Measurements from ENCODE around the gene TSC22D4.
"Not testable (repeated sequence)": the region's sequence is repeated elsewhere in the genome, so short reads cannot be mapped to it uniquely, and the experiment has no call there.

Gene TSC22D4

GRCh38 chr7:100478958-100479660 lies at the start of gene TSC22D4:
Gene TSC22D4, minus strand, starts transcription at chr7:100479214. Its CDS starts 1,176 bp downstream, at chr7:100478038.
- peak; percentile 89 for DNase-seq

- DNase-seq, result not testable (repeated sequence)
These were observed 49.3 kb upstream of the TSC22D4 start for GRCh38 chr7:100528108-100528866.

GRCh38 chr7:100523192-100523591 lies 44.2 kb upstream of the TSC22D4 start:
- DNase-seq, result not testable (repeated sequence)

GRCh38 chr7:100521909-100522593 lies 43.0 kb upstream of the TSC22D4 start:
- not testable (repeated sequence) for DNase-seq

DNA sequence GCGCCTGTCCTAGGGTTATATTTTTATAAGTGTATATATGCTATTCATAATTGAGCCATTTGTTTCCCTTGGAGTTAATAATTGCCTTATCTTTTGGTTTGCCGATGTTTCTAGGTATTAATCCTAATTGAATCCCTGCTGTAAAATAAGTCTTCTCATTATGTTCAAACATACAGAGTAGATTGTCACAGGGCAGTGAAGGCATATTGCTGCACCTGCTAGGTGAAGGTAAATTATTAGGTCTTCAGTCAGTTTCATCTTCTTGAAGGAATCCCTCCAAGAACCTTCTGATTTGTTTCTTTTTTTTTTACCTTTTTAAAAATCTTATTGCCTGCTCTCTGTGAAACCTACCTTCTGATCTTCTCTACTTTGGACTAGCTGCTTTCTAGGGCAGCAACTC lies 42.1 kb upstream of the TSC22D4 start:
- DNase-seq, result no peak

DNA sequence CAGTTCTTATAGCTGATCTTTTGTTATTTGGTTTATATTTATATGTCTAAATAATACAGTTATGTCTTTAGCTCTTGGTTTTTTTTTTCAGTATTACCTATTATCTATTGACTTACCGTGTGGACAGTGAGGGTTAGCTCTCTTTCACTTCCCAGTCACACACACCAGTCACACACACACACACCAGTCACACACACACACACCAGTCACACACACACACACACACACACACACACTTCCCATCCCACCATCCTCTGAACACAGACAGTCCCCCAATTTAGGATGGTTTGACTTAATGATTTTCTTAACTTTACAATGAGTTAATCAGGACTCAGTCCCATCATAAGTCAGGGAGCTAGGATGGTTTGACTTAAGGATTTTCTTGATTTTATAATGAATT lies 41.1 kb upstream of the TSC22D4 start:
- DNase-seq, result no peak

GRCh38 chr7:100519580-100519979 lies 40.6 kb upstream of the TSC22D4 start:
- DNase-seq, result no peak

- no peak for DNase-seq
These were observed 38.3 kb upstream of the TSC22D4 start for GRCh38 chr7:100517305-100517704.

DNA sequence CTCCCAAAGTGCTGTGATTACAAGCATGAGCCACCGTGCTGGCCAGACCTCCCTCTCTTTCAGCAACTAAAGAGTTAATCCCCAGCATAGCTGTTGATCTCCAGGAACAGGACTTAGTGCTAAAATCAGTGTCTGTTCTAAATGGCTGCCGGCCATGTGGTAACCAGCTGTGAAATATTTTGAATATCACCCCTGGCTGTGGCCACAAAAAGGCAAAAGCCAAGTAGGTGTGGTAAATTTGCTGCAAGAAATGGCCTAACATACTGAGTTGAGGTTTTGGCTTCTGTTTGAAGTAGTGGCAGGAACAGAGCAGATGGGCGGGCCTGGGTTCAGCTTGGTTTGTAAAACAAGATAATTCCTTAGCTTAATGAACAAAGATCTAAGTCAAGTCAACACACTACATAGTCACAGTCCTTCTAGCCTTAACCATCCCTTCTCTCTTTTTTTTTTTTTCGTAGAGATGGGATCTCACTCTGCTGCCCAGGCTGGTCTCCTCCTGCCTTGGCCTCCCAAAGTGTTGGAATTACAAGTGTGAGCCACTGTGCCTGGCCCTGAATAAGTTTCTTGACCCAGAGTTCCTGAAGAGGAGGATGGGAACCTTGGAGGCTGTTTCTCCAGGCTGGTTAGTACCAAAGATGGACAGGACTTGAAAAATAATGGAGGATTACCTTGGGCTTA lies 37.3 kb upstream of the TSC22D4 start:
- DNase-seq, result peak; percentile 29

DNA sequence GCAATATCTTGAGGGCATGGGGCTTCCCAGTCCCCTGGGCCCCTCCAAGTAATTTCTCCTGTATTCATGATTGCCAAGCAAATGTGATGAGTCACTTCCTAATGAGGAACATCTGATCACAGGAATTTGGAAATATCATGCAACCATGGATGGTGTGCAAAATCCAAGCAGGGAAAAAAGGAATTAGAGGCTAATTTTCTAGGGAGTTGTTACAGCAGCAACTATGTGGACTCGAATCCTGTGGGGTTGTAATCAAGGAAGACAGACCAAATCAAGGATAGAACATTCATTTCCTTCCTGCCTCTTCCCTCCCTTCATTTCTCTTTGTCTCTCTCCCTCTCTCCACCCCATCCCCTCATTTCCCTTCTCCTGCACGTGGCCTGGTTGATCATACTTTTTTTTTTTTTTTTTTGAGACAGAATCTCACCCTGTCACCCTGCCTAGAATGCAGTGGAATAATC lies 36.1 kb upstream of the TSC22D4 start:
- no peak for DNase-seq

DNA sequence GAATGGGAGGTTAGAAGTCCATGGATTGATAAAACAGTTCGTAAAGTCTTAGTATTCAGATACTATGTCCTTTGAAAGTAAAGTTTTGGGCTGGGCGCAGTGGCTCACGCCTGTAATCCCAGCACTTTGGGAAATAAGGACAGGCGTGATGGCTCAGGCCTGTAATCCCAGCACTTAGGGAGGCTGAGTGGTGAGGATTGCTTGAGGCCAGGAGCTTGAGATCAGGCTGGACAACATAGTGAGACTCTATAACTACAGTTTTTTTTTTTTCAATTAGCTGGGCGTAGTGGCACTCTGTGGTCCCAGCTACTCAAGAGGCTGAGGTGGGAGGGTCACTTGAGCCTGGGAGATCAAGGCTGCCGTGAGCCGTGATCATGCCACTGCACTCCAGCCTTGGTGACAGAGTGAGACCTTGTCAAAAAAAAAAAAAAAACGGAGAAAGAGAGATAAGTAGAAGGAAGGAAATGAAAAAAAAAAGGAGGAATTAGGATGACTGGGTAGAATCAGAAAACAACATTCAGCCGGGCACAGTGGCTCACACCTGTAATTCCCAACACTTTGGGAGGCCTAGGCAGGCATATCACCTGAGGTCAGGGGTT lies 34.3 kb upstream of the TSC22D4 start:
- no peak for DNase-seq

DNA sequence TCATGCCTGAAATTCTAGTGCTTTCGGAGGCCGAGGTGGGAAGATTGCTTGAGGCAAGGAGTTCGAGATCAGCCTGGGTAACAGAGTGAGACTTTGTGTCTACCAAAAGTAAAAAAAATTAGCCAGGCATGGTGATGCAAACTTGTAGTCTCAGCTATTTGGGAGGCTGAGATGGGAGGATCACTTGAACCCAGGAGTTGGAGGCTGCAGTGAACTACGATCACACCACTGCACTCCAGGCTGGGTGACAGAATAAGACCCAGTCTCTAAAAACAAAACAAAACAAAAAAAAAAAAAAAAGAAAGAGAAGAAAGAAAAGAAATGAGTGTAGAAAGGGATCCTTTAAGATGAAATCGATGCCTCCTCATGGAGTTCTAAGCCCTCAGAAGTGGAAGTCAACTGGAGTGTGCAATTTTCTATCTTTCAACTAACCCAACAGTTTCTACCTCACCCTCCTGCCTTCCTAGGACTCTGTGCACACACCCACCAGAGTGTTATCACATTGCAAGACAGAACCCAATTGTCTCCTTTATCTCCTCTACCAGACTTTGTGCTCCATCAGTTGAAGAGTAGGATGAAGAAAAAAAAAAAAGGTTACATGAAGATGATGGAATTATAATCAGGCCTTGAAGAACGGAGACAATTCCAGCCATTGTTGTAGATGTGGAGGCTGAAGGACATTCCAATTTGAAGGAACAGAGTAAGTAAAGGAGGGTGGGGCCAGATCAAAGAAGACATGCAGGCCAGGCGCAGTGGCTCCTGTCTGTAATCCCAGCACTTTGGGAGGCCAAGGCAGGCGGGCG lies 31.6 kb upstream of the TSC22D4 start:
- no peak for DNase-seq

DNA sequence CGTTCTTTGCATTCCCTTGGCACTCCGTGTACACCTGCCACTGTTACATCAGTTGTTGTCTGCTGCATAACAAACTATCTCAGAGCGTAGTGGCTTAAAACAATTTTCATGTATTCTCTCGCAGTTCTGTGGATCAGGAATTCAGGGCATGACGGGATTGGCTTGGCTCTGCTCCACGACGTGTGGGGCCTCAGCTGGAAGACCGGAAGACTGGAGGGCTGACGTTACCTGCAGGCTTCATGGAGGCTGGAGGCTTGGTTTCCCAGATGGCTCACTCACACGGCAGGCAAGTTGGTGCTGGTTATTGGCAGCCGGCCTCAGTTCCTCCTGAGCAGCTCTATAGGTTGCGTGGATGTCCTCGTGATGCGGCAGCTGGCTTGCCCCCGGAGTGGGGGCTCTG lies 30.2 kb upstream of the TSC22D4 start:
- DNase-seq, result no peak

- no peak for DNase-seq
These were observed 27.4 kb upstream of the TSC22D4 start for GRCh38 chr7:100506356-100506923.

DNA sequence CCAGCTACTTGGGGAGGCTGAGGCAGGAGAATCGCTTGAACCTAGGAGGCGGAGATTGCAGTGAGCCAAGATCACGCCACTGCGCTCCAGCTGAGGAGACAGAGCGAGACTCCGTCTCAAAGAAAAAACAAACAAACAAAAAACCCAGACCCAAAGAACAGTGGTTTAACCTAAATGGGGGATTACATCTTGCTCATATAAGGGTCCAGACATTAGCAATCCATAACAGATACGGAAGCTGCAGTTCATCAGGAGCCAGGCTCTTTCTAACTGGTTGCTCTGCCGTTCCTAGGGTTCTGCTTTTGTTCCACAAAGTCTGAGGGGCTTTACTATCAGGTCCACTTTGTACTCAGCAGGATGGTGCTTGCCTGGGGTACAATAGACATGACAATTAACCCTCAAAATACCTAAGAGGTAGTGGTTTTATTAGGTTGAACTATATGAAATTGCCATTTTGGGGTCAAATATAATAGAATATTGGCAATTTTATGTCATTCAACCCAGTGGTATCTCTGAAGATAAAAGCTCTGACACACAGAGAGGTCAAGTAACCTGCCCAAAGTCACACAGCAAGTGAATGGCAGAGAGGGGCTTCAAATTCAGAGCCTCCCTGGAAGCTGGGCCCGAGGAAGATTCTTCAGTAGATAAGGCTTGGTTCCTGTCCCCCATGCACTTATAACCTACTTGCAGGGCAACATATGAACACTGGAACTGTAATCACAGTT lies 26.0 kb upstream of the TSC22D4 start:
- no peak for DNase-seq

DNA sequence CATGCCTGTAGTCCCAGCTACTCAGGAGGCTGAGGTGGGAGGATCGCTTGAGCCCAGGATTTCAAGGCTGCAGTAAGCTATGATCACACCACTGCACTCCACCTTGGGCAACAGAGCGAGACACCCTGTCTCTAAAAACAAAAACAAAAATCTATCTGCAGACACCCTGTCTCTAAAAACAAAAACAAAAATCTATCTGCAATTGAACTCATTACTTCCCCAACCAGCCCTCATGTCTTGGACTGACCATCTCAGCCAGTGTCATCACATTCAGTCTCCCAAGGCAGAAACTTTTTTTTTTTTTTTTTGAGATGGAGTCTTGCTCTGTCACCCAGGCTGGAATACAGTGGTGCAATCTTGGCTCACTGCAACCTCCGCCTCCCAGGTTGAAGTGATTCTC lies 25.0 kb upstream of the TSC22D4 start:
- not testable (repeated sequence) for DNase-seq

GRCh38 chr7:100500743-100501142 lies 21.7 kb upstream of the TSC22D4 start:
- DNase-seq, result not testable (repeated sequence)

DNA sequence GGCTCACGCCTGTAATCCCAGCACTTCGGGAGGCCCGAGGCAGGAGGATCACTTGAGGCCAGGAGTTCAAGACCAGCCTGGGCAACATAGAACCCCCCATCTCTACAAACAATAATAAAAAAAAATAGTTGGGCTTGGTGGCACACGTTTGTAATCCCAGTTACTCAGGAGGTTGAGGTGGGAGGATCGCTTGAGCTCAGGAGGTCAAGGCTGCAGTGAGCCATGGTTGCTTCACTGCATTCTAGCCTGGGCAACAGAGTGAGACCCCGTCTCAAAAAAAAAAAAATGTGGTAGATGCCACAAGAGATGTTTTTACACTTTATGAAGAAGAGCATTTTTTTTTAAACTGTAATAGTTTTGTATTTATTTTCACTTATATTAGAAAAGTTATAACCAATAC lies 17.5 kb upstream of the TSC22D4 start:
- DNase-seq, result no peak

GRCh38 chr7:100493476-100494264 lies 14.7 kb upstream of the TSC22D4 start:
- peak; percentile 61 for DNase-seq

All from activated naive CD4-positive, alpha-beta T cell treated with Interleukin-2 at 50 U/mL for 16 hours (primary cell).